ENCODE results near the gene ABHD16A.

Gene ABHD16A

GRCh38 chr6:31702819-31703716, at the start of gene ABHD16A:
TSS of gene ABHD16A (minus strand) at chr6:31703324. CDS start at chr6:31703281, 43 bp downstream.
- Histone ChIP-seq H3K27ac (peak within 1 kb of the TSS; percentile 88 to 96 (median 94)), H3K27me3 (no peaks in the 10 kb centered on the region), H3K4me2 (peak within 1 kb of the TSS; percentile 76 to 99 (median 97)), H3K4me3 (peak within 1 kb of the TSS; percentile 67 to 95 (median 82)), H4K20me1 (peaks cover under 1 to 32% (median 19%) of the 10 kb centered on the region in 11 experiments; a peak in 14 of 22 replicates), H3K4me1 (peaks cover 39 to 59% (median 45%) of the 10 kb centered on the region in 10 experiments), H3K9ac (peak within 1 kb of the TSS; percentile 90 to 98 (median 95)), H3K36me3 (peaks cover 26 to 37% (median 30%) of the 10 kb centered on the region in 11 experiments), H3K9me3 (replicated peaks in 1 of 11) (no peaks in the 10 kb centered on the region)
- peak; percentile 88 to 99 (median 96) for TF ChIP-seq Cebpa-rat (IDR thresholded peaks at IDR 0.05)

DNA sequence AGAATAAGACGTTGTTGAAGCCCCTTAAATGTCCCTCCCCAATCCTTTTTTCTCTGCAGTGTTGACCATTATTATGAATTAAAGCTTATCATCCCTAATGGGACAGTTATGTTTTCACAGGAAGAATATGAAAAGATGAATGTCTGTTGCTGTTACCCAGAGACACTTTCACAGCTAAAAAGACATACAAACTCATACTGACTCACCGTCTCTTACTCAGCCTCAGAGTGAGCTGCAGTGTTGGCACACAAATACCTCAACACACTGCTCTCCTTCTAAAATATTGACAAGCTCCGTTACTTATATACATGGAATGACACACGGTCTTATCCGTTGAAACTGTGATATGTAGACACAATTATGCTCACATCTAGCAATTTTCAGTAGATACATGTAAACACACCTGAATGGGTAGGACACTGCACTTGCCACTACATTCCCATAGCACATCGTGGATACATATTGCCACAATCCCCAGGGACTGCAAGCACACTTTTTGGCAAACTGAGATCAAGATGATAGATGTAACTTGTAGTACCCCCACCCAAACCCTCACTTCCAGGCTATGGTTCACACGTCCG, 49.7 kb upstream of the ABHD16A start:
- no peaks in the 10 kb centered on the region for H3K27me3 ChIP-seq
- H3K4me2 ChIP-seq, result no peak overlapping the region
- no peak overlapping the region for H3K27ac ChIP-seq
- no peak overlapping the region for H3K9ac ChIP-seq
- no peak for TF ChIP-seq Cebpa-rat (IDR thresholded peaks at IDR 0.05)
- H4K20me1 ChIP-seq, result no peaks in the 10 kb centered on the region
- H3K9me3 ChIP-seq (replicated peaks in 1 of 11), result no peaks in the 10 kb centered on the region
- H3K4me1 ChIP-seq, result no peaks in the 10 kb centered on the region
- H3K4me3 ChIP-seq, result no peak overlapping the region
- peaks cover 0 to 43% (median 25%) of the 10 kb centered on the region in 11 experiments; a peak in 18 of 22 replicates for H3K36me3 ChIP-seq

- no peak overlapping the region for H3K4me3 ChIP-seq
- no peak overlapping the region for H3K4me2 ChIP-seq
- no peaks in the 10 kb centered on the region for H4K20me1 ChIP-seq
- H3K9ac ChIP-seq, result no peak overlapping the region
- peaks cover 8 to 64% (median 37%) of the 10 kb centered on the region in 11 experiments; a peak in 18 of 22 replicates for H3K36me3 ChIP-seq
- H3K27ac ChIP-seq, result no peak overlapping the region
- no peaks in the 10 kb centered on the region for H3K9me3 ChIP-seq (replicated peaks in 1 of 11)
- peaks cover 0 to 3% (median 0%) of the 10 kb centered on the region in 10 experiments; a peak in 1 of 20 replicates for H3K4me1 ChIP-seq
- H3K27me3 ChIP-seq, result no peaks in the 10 kb centered on the region
- TF ChIP-seq Cebpa-rat (IDR thresholded peaks at IDR 0.05), result no peak
These were observed 47.4 kb upstream of the ABHD16A start for GRCh38 chr6:31750411-31751022.

DNA sequence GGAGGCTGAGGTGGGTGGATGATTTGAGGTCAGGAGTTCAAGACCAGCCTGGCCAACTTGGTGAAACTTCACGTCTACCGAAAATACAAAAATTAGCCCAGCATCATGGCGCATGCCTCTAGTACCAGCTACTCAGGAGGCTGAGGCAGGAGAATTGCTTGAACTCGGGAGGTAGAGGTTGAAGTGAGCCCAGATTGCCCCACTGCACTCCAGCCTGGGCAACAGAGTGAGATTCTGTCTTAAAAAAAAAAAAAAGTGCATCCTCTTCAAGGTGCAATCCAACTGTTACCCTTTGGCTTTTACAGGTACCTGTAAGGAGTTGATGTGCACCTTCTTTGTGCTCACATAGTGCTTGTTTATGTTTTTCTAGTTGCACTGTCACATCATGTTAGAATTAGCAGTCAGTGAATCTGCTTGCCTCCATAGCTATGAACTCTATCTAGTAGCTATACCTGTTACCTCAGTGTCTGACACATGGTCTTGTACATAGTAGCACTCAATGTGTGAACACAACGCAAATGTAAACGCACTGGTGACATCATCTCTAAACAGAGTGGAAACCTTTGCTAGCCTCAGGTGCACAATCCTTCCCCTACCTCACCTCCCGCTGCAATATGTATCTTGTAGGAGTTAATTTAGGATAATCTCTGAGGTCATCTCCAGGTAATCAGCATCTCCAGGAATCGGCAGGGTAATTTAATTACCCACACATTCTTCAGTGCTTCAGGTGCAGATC, 46.3 kb upstream of the ABHD16A start:
- Histone ChIP-seq H3K9ac (no peak overlapping the region), H3K9me3 (replicated peaks in 1 of 11) (no peaks in the 10 kb centered on the region), H3K27ac (no peak overlapping the region), H3K4me2 (no peak overlapping the region), H3K4me1 (peaks cover 4 to 13% (median 9%) of the 10 kb centered on the region in 10 experiments), H3K27me3 (no peaks in the 10 kb centered on the region), H3K36me3 (peaks cover 8 to 66% (median 37%) of the 10 kb centered on the region in 11 experiments; a peak in 18 of 22 replicates), H4K20me1 (no peaks in the 10 kb centered on the region), H3K4me3 (no peak overlapping the region)
- TF ChIP-seq Cebpa-rat (IDR thresholded peaks at IDR 0.05), result no peak

- peak overlapping the region in 9 of 11 experiments; percentile 35 to 62 (median 39); a peak in 14 of 22 replicates for H3K27ac ChIP-seq
- no peaks in the 10 kb centered on the region for H4K20me1 ChIP-seq
- peaks cover 8 to 74% (median 60%) of the 10 kb centered on the region in 11 experiments; a peak in 20 of 22 replicates for H3K36me3 ChIP-seq
- no peaks in the 10 kb centered on the region for H3K27me3 ChIP-seq
- H3K4me1 ChIP-seq, result peaks cover 30 to 52% (median 42%) of the 10 kb centered on the region in 10 experiments
- H3K4me2 ChIP-seq, result peak overlapping the region; percentile 6 to 57 (median 43); a peak in 21 of 22 replicates
- peak overlapping the region in 7 of 11 experiments; percentile 6 to 31 (median 22); a peak in 8 of 22 replicates for H3K9ac ChIP-seq
- no peak overlapping the region for H3K4me3 ChIP-seq
- no peak for TF ChIP-seq Cebpa-rat (IDR thresholded peaks at IDR 0.05)
- H3K9me3 ChIP-seq (replicated peaks in 1 of 11), result no peaks in the 10 kb centered on the region
These were observed 41.3 kb upstream of the ABHD16A start for GRCh38 chr6:31744422-31744821.

GRCh38 chr6:31742894-31743293, 39.8 kb upstream of the ABHD16A start:
- 0 out of 22 replicates have a peak overlapping the region, but pooled peaks of 3 of the 11 experiments have one; percentile 93 to 100 (median 99) for H3K4me2 ChIP-seq

GRCh38 chr6:31741815-31742214, 38.7 kb upstream of the ABHD16A start:
- no peak for TF ChIP-seq Cebpa-rat (IDR thresholded peaks at IDR 0.05)
- no peaks in the 10 kb centered on the region for H3K9me3 ChIP-seq (replicated peaks in 1 of 11)
- H3K4me1 ChIP-seq, result peaks cover 53 to 76% (median 66%) of the 10 kb centered on the region in 10 experiments
- no peaks in the 10 kb centered on the region for H4K20me1 ChIP-seq
- H3K4me2 ChIP-seq, result peak overlapping the region; percentile 93 to 100 (median 99); a peak in 21 of 22 replicates
- peak overlapping the region in 4 of 11 experiments; percentile 2 to 97 (median 88); a peak in 2 of 22 replicates for H3K9ac ChIP-seq
- H3K36me3 ChIP-seq, result peaks cover 0 to 49% (median 39%) of the 10 kb centered on the region in 11 experiments; a peak in 18 of 22 replicates
- no peaks in the 10 kb centered on the region for H3K27me3 ChIP-seq
- peak overlapping the region in 8 of 11 experiments; percentile 96 to 100 (median 98); a peak in 12 of 22 replicates for H3K27ac ChIP-seq
- H3K4me3 ChIP-seq, result 0 out of 20 replicates have a peak overlapping the region, but pooled peaks of 1 of the 10 experiments have one; percentile 87

More at GRCh38 chr6:31742894-31743293, 39.8 kb upstream of the ABHD16A start:
- H3K27me3 ChIP-seq, result no peaks in the 10 kb centered on the region
- H3K9ac ChIP-seq, result no peak overlapping the region
- H3K4me3 ChIP-seq, result no peak overlapping the region
- no peak for TF ChIP-seq Cebpa-rat (IDR thresholded peaks at IDR 0.05)
- H3K9me3 ChIP-seq (replicated peaks in 1 of 11), result no peaks in the 10 kb centered on the region
- peaks cover 7 to 60% (median 49%) of the 10 kb centered on the region in 11 experiments; a peak in 20 of 22 replicates for H3K36me3 ChIP-seq
- H4K20me1 ChIP-seq, result no peaks in the 10 kb centered on the region
- peaks cover 44 to 66% (median 56%) of the 10 kb centered on the region in 10 experiments for H3K4me1 ChIP-seq
- H3K27ac ChIP-seq, result peak overlapping the region in 2 of 11 experiments; percentile 97 to 100; a peak in 3 of 22 replicates

Measured in BLaER1 treated with 17β-estradiol and CSF1 and Interleukin-3, amounts not matched to agents 10 nM and 100 nM (cell line).